Activated gamma-delta T cell (primary cell): ENCODE data around the gene IL25.
"Not testable (repeated sequence)": the region's sequence is repeated elsewhere in the genome, so short reads cannot be mapped to it uniquely, and the experiment has no call there.

ENCODE experiments used
- DNase-seq: peaks from one replicate; lab custom pipeline; 2025; lab: John Stamatoyannopoulos, UW

The IL25 gene

GRCh38 chr14:23389396-23389795, 16.8 kb downstream of the IL25 start:
- no peak for DNase-seq

- not testable (repeated sequence) for DNase-seq
Measured at GRCh38 chr14:23389871-23390270, 17.3 kb downstream of the IL25 start.

- no peak for DNase-seq
Measured at GRCh38 chr14:23392613-23393012, 20.0 kb downstream of the IL25 start.

GRCh38 chr14:23396126-23396525, 23.5 kb downstream of the IL25 start:
- no peak for DNase-seq

GRCh38 chr14:23396781-23397407, 24.3 kb downstream of the IL25 start:
- DNase-seq: no peak

- DNase-seq: no peak
Measured at GRCh38 chr14:23398348-23398747, 25.7 kb downstream of the IL25 start.

- DNase-seq: no peak
Measured at GRCh38 chr14:23399136-23399535, 26.5 kb downstream of the IL25 start.

- no peak for DNase-seq
Measured at GRCh38 chr14:23399591-23399990, 27.0 kb downstream of the IL25 start.

- not testable (repeated sequence) for DNase-seq
Measured at GRCh38 chr14:23400496-23401149, 28.0 kb downstream of the IL25 start.

- no peak for DNase-seq
Measured at GRCh38 chr14:23401291-23401690, 28.7 kb downstream of the IL25 start.

GRCh38 chr14:23402296-23403138, 29.9 kb downstream of the IL25 start:
- DNase-seq: no peak

- no peak for DNase-seq
Measured at GRCh38 chr14:23403139-23403438, 30.5 kb downstream of the IL25 start.

GRCh38 chr14:23403908-23404307, 31.3 kb downstream of the IL25 start:
- DNase-seq: no peak

GRCh38 chr14:23404331-23404900, 31.8 kb downstream of the IL25 start:
- no peak for DNase-seq

- DNase-seq: no peak
Measured at GRCh38 chr14:23405096-23405495, 32.5 kb downstream of the IL25 start.

- no peak for DNase-seq
Measured at GRCh38 chr14:23405516-23406025, 33.0 kb downstream of the IL25 start.

GRCh38 chr14:23406244-23406643, 33.6 kb downstream of the IL25 start:
- no peak for DNase-seq

GRCh38 chr14:23406725-23407355, 34.2 kb downstream of the IL25 start:
- no peak for DNase-seq

- no peak for DNase-seq
Measured at GRCh38 chr14:23407516-23408306, 35.1 kb downstream of the IL25 start, which contains the start of gene MYH6. MYH6 (minus strand) TSS chr14:23408273; CDS start chr14:23407223, 1,050 bp downstream.

- DNase-seq: no peak
Measured at GRCh38 chr14:23408307-23408630, 35.7 kb downstream of the IL25 start.

- no peak for DNase-seq
Measured at GRCh38 chr14:23409475-23409874, 36.9 kb downstream of the IL25 start.
